Nephron progenitor cell (in vitro differentiated cells): Measurements from ENCODE around the gene SWAP70.
A peak's percentile ranks its signal among the peaks of the same experiment; 100 is the strongest.

Experiments used
- DNase-seq: peaks from one replicate; pipeline ENCODE4 v3.0.0; 2021
- H3K27ac Mint-ChIP-seq: 2 replicates; pipeline ENCODE4 v1.8.0; 2021; ENCODE audit warnings: mild to moderate bottlenecking, moderate library complexity, mixed read lengths
- H3K27me3 Mint-ChIP-seq: 2 replicates; pipeline ENCODE4 v1.8.0; 2021; ENCODE audit warnings: mild to moderate bottlenecking, low read depth, mixed read lengths; ENCODE audit not compliant: poor library complexity
- H3K36me3 Mint-ChIP-seq: 2 replicates; pipeline ENCODE4 v1.8.0; 2021; ENCODE audit warnings: low read depth, mixed read lengths
- H3K4me1 Mint-ChIP-seq: 2 replicates; pipeline ENCODE4 v1.8.0; 2021; ENCODE audit warnings: mixed read lengths
- H3K4me3 Mint-ChIP-seq: 2 replicates; pipeline ENCODE4 v1.8.0; 2021; ENCODE audit warnings: mild to moderate bottlenecking, moderate library complexity, mixed read lengths
- H3K9me3 Mint-ChIP-seq: 2 replicates; pipeline ENCODE4 v1.8.0; 2021; ENCODE audit warnings: mild to moderate bottlenecking, moderate library complexity, mixed read lengths
- CTCF ChIP-seq: fragments of 200-600 bp; sonication (generic); IDR thresholded peaks from 2 replicates; pipeline ENCODE4 v1.5.0; 2021; ENCODE audit warnings: antibody characterized with exemption

The SWAP70 gene

GRCh38 chr11:9687711-9688477 lies 24.0 kb downstream of the SWAP70 start:
- Mint-ChIP-seq H3K27me3 (no peaks in the 10 kb centered on the region), H3K4me1 (peaks cover 18% of the 10 kb centered on the region), H3K36me3 (no peaks in the 10 kb centered on the region), H3K9me3 (no peaks in the 10 kb centered on the region), H3K27ac (no peak overlapping the region), H3K4me3 (no peak overlapping the region)
- TF ChIP-seq CTCF, result no peak
- no peak for DNase-seq

GRCh38 chr11:9688716-9689511 lies 25.0 kb downstream of the SWAP70 start:
- DNase-seq, result peak; percentile 36
- H3K27me3 Mint-ChIP-seq, result no peaks in the 10 kb centered on the region
- peaks cover 1% of the 10 kb centered on the region for H3K36me3 Mint-ChIP-seq
- no peak overlapping the region for H3K4me3 Mint-ChIP-seq
- H3K9me3 Mint-ChIP-seq, result no peaks in the 10 kb centered on the region
- H3K4me1 Mint-ChIP-seq, result peaks cover 21% of the 10 kb centered on the region
- TF ChIP-seq CTCF, result no peak
- H3K27ac Mint-ChIP-seq, result no peak overlapping the region

GRCh38 chr11:9689721-9690120 lies 25.8 kb downstream of the SWAP70 start:
- Mint-ChIP-seq H3K36me3 (peaks cover 9% of the 10 kb centered on the region), H3K4me3 (no peak overlapping the region), H3K27me3 (no peaks in the 10 kb centered on the region), H3K27ac (no peak overlapping the region), H3K4me1 (peaks cover 21% of the 10 kb centered on the region), H3K9me3 (no peaks in the 10 kb centered on the region)
- no peak for DNase-seq
- TF ChIP-seq CTCF, result no peak

DNA sequence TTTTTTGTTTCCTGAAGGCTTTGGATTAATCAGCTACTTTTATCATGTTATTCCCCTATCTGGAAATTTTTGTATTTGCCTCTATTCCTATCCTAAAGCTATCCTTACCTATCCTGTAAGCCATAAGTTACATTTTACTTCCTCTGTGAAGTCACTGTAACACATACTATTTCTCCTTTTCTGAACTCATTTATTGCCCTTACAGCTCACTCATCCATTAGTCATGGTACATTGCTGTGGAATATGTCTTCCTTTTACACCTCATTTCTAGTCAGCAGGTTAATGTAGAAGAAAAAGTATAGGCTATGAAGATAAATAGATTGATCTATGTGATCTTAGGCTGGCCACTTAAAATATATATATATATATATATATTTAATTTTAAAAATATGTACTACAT lies 28.0 kb downstream of the SWAP70 start:
- Mint-ChIP-seq H3K27me3 (no peaks in the 10 kb centered on the region), H3K36me3 (peaks cover 27% of the 10 kb centered on the region), H3K4me1 (peaks cover 21% of the 10 kb centered on the region), H3K9me3 (no peaks in the 10 kb centered on the region), H3K27ac (no peak overlapping the region), H3K4me3 (no peak overlapping the region)
- DNase-seq, result no peak
- no peak for TF ChIP-seq CTCF

DNA sequence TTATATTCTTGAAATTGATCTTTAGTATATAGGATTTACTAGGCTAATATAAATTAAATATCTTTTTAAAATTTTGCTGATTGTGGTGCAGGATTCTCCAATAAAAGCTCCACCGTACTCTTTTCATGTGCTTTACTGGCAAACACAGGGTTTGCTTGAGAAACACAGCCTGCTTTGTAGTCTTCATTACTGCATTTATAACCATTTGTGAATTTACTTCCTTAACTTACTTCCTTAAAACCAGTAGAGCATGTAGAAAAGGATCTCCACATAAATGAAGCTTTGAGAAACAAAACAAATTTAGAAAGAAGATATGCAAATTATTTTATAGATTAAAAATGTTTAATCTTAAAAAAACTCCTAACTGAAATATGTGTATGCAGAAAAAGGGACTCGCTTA lies 28.8 kb downstream of the SWAP70 start:
- H3K27ac Mint-ChIP-seq, result peak overlapping the region; percentile 52
- TF ChIP-seq CTCF, result no peak
- DNase-seq, result no peak
- peaks cover 21% of the 10 kb centered on the region for H3K4me1 Mint-ChIP-seq
- no peaks in the 10 kb centered on the region for H3K9me3 Mint-ChIP-seq
- peaks cover 32% of the 10 kb centered on the region for H3K36me3 Mint-ChIP-seq
- H3K27me3 Mint-ChIP-seq, result no peaks in the 10 kb centered on the region
- H3K4me3 Mint-ChIP-seq, result no peak overlapping the region
